Panc1 (cell line): ENCODE results near the gene PRKCD. TPM values are rescaled to one million over a fixed set of nuclear protein-coding genes. Genes with fewer than 3 reads are reported as not detected.

Experiments used
- ATAC-seq: fragments of 200-7000 bp; cut with Tn5 transposase; 2 replicates; pipeline ENCODE4 v1.9.1; 2020; ENCODE audit warnings: mild to moderate bottlenecking, moderate library complexity
- BruUV-seq: library from RNA; stranded (reverse); fragments of 400-500 nt; replicated peaks from 2 replicates; lab custom pipeline; 2021; lab: Mats Ljungman, UMichigan
- CTCF ChIA-PET: fragments of 300-600 bp; sonication (Branson Sonifier 250); formaldehyde crosslinking; loops from one replicate; lab custom pipeline; 2022; ENCODE audit warnings: antibody characterized with exemption; lab: Charles Lee
- POLR2A ChIA-PET: fragments of 300-600 bp; sonication (Branson Sonifier 250); formaldehyde crosslinking; loops from one replicate; lab custom pipeline; 2022; ENCODE audit warnings: antibody characterized with exemption; lab: Charles Lee
- DNase-seq: peaks from one replicate; pipeline ENCODE4 v3.0.0-alpha.2; 2010; ENCODE audit warnings: low read depth, low spot score
- H3K27ac ChIP-seq: 2 replicates; pipeline ENCODE4 v1.5.1; 2011; ENCODE audit warnings: mild to moderate bottlenecking, low read length, inconsistent platforms
- H3K27me3 ChIP-seq: fragments of 200-500 bp; sonication (Bioruptor generic); 2 replicates; pipeline ENCODE4 v1.6.0; 2014; ENCODE audit warnings: low read length, inconsistent platforms; ENCODE audit not compliant: control insufficient read depth, insufficient read depth
- H3K36me3 ChIP-seq: fragments of 200-500 bp; sonication (Bioruptor generic); 2 replicates; pipeline ENCODE4 v1.5.1; 2014; ENCODE audit warnings: inconsistent platforms, mild to moderate bottlenecking, low read length, moderate library complexity; ENCODE audit not compliant: control insufficient read depth, insufficient read depth
- H3K4me1 ChIP-seq: 2 replicates; pipeline ENCODE4 v1.5.1; 2011; ENCODE audit warnings: inconsistent platforms, mild to moderate bottlenecking, low read length, moderate library complexity; ENCODE audit not compliant: control insufficient read depth, insufficient read depth
- H3K4me3 ChIP-seq, 2 experiments: 2 replicates each; pipeline ENCODE4 v1.5.1; 2011 to 2012; ENCODE audit warnings: low read depth in 2 of 2, low read length in 2 of 2, mild to moderate bottlenecking in 2 of 2, inconsistent platforms in 1 of 2, moderate library complexity in 1 of 2
- H3K9me3 ChIP-seq: fragments of 200-500 bp; sonication (Bioruptor generic); 2 replicates; pipeline ENCODE4 v1.5.1; 2014; ENCODE audit warnings: low read depth, mild to moderate bottlenecking, inconsistent platforms, low read length, moderate library complexity; ENCODE audit not compliant: control insufficient read depth, insufficient read depth
- CTCF ChIP-seq: fragments of 450-650 bp; IDR thresholded peaks from 2 replicates; pipeline ENCODE4 v1.5.1; 2017; ENCODE audit warnings: mild to moderate bottlenecking
- POLR2AphosphoS5 ChIP-seq: IDR thresholded peaks from 2 replicates; pipeline ENCODE4 v1.6.1; 2012; ENCODE audit warnings: mild to moderate bottlenecking, low read depth, low read length, moderate library complexity
- REST ChIP-seq, 2 experiments: IDR thresholded peaks; 2 replicates each; pipeline ENCODE4 v1.6.1; 2011 to 2012; ENCODE audit warnings: low read depth in 2 of 2, control low read depth in 1 of 2, low read length in 1 of 2, mild to moderate bottlenecking in 1 of 2, moderate library complexity in 1 of 2; ENCODE audit not compliant: insufficient read depth in 1 of 2
- SIN3A ChIP-seq: IDR thresholded peaks from 2 replicates; pipeline ENCODE4 v1.6.1; 2012; ENCODE audit warnings: low read depth, mild to moderate bottlenecking, low read length, moderate library complexity, borderline replicate concordance; ENCODE audit not compliant: insufficient read depth
- TCF7L2 ChIP-seq: IDR thresholded peaks from 2 replicates; pipeline ENCODE4 v1.6.1; 2011; ENCODE audit warnings: mild to moderate bottlenecking, low read depth, low read length, inconsistent platforms
- in situ Hi-C: cut with HindIII; loops from 2 replicates; pipeline ENCODE4 v1.10.0; 2016; ENCODE audit warnings: low sequenced_read_pairs, low pct_unique_long_range_greater_than_20kb
- intact Hi-C: fragments of 100-400 bp; cut with micrococcal nuclease; formaldehyde crosslinking; loops from one replicate; pipeline ENCODE4 v1.10.0; 2022; ENCODE audit not compliant: unreplicated experiment
- total RNA-seq: library from RNA; stranded (reverse); gene quantifications from one replicate; pipeline ENCODE4 v1.2.1, GENCODE V29; 2021; ENCODE audit not compliant: unreplicated experiment

Gene PRKCD
- total RNA-seq, 1 experiment from 2014 or later: 14.0 TPM

GRCh38 chr3:53129344-53129743 is 31.7 kb upstream of the PRKCD start:
- no peaks in the 10 kb centered on the region for H3K9me3 ChIP-seq
- ATAC-seq (no peak), DNase-seq (no peak)
- in situ Hi-C loops (no loop called here), intact Hi-C loops (no loop called here)
- POLR2A ChIA-PET: no interaction called here
- TF ChIP-seq REST (IDR thresholded peaks at IDR 0.05; ENCODE audit: insufficient read depth in 1 of 2, low read depth in 2 of 2, low read length in 1 of 2) (no peak), SIN3A (no peak), POLR2AphosphoS5 (no peak), CTCF (no peak), TCF7L2 (no peak)
- peak overlapping the region; percentile 94 for H3K27ac ChIP-seq
- peaks cover 8% of the 10 kb centered on the region for H3K4me1 ChIP-seq
- H3K36me3 ChIP-seq: no peaks in the 10 kb centered on the region; the same call in 1 of the 2 replicates
- peak overlapping the region; percentile 93 to 94 for H3K4me3 ChIP-seq
- CTCF ChIA-PET: no interaction called here
- BruUV-seq: no TSS peak
- H3K27me3 ChIP-seq: no peaks in the 10 kb centered on the region

DNA sequence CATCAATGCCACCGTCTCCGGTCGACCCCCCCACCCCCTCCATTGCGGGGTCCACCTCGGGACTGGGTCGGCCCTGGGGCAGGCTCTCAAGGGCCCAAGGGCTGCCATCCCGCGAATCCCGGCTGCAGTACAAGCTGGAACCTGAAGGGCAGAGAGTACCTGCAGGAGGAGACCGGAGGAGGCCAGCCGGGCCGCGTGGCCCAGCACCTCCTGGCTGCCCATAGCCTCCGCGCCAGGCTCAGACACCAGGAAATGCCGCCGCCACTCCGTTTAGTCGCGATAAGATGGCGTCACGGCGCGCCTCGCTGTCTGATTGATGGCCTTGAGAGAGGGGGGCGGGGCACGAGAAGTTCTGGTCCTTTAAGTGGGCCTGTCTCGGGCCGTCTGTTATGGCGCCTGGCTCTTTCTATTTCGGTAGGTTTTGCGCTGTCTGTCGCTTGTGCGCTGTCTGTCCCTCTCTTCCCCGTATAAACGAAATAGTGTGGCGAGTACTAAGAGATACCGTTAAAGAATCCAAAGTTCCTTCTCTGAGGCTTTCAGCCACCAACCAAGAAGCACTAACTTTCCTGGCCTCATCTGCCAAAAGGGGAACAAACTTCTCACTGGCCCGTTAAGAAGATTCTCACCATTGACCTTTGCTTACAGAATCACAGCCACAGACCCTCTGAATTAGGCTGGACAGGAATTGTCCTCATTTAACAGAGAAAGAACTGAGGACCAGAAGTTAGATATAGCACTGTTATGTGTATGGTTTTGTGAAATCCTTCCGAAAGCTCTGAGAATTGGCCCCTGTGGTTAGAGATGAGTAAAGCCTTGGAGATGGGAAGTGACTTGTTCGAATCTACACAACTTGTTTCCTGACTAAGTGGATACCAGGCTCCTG is 30.6 kb upstream of the PRKCD start, which contains the start of gene RFT1:
TSS of gene RFT1 (minus strand) at position 257 of the 883 bp plus-strand sequence. CDS start at position 222, 35 bp downstream.
- no peaks in the 10 kb centered on the region for H3K27me3 ChIP-seq

More for the DNA sequence above, 30.6 kb upstream of the PRKCD start, which contains the start of gene RFT1:
- peaks cover 8% of the 10 kb centered on the region for H3K4me1 ChIP-seq
- no peak for DNase-seq
- intact Hi-C loops (no loop called here), in situ Hi-C loops (no loop called here)
- CTCF ChIA-PET: interaction anchor here (0.5 kb wide), 1 partner anchor 62 kb away, joined by 3 read pairs; no protein-coding TSS in a partner anchor
- ATAC-seq: peak; percentile 95
- no peaks in the 10 kb centered on the region for H3K9me3 ChIP-seq
- H3K4me3 ChIP-seq: peak within 1 kb of the TSS; percentile 93 to 94
- POLR2A ChIA-PET: interaction anchor here (0.5 kb wide), 1 partner anchor 136 kb away, joined by 3 read pairs; no protein-coding TSS in a partner anchor
- TF ChIP-seq REST (IDR thresholded peaks at IDR 0.05; ENCODE audit: insufficient read depth in 1 of 2, low read depth in 2 of 2, low read length in 1 of 2): no peak
- TF ChIP-seq CTCF: no peak
- TF ChIP-seq TCF7L2: no peak
- TF ChIP-seq POLR2AphosphoS5: peak; percentile 85
- peak; percentile 70; the same call in 1 of the 2 replicates for TF ChIP-seq SIN3A
- no TSS peak for BruUV-seq
- H3K27ac ChIP-seq: peak within 1 kb of the TSS; percentile 94
- no peaks in the 10 kb centered on the region; the same call in 1 of the 2 replicates for H3K36me3 ChIP-seq
